OCI-LY1 (cell line): ENCODE measurements around the gene HIRA.

ENCODE experiments used
- H2AFZ ChIP-seq: fragments of 200-600 bp; sonication (generic), shearing (Covaris generic); 2 replicates; pipeline ENCODE4 v1.6.0; 2014; ENCODE audit warnings: antibody characterized with exemption, mild to moderate bottlenecking, low read length
- H3F3A ChIP-seq: fragments of 200-600 bp; sonication (generic), shearing (Covaris generic); 2 replicates; pipeline ENCODE4 v1.6.0; 2014; ENCODE audit warnings: mild to moderate bottlenecking, antibody characterized with exemption, low read length, moderate library complexity; ENCODE audit not compliant: insufficient read depth
- H3K27ac ChIP-seq: fragments of 200-600 bp; sonication (generic); 2 replicates; pipeline ENCODE4 v1.5.1; 2014; ENCODE audit warnings: low read length, mixed run types, mild to moderate bottlenecking, low read depth; ENCODE audit not compliant: poor library complexity, severe bottlenecking
- H3K27me3 ChIP-seq: fragments of 200-600 bp; sonication (generic); 2 replicates; pipeline ENCODE4 v1.6.0; 2014; ENCODE audit warnings: antibody characterized with exemption, mild to moderate bottlenecking, low read length, moderate library complexity; ENCODE audit not compliant: insufficient read depth
- H3K36me3 ChIP-seq: fragments of 200-600 bp; sonication (generic); 2 replicates; pipeline ENCODE4 v1.6.1; 2014; ENCODE audit warnings: mild to moderate bottlenecking, antibody characterized with exemption, low read length, moderate library complexity, mixed read lengths; ENCODE audit not compliant: insufficient read depth
- H3K4me1 ChIP-seq: fragments of 200-600 bp; sonication (generic); 2 replicates; pipeline ENCODE4 v1.5.1; 2014; ENCODE audit warnings: mild to moderate bottlenecking, low read length, moderate library complexity; ENCODE audit not compliant: insufficient read depth, severe bottlenecking
- H3K4me2 ChIP-seq: fragments of 200-600 bp; sonication (generic), shearing (Covaris generic); 2 replicates; pipeline ENCODE4 v1.6.1; 2014; ENCODE audit warnings: low read length
- H3K4me3 ChIP-seq: fragments of 200-600 bp; sonication (generic); 2 replicates; pipeline ENCODE4 v1.5.1; 2014; ENCODE audit warnings: low read length, low read depth, mild to moderate bottlenecking, mixed read lengths; ENCODE audit not compliant: poor library complexity, severe bottlenecking
- H3K79me2 ChIP-seq: fragments of 200-600 bp; shearing (Covaris generic); 2 replicates; pipeline ENCODE4 v1.6.1; 2016; ENCODE audit warnings: mixed run types, low read length, mixed read lengths; ENCODE audit not compliant: insufficient read depth
- H3K9ac ChIP-seq: fragments of 200-600 bp; sonication (generic), shearing (Covaris generic); 2 replicates; pipeline ENCODE4 v1.6.1; 2014; ENCODE audit warnings: mild to moderate bottlenecking, low read length, mixed read lengths
- H3K9me2 ChIP-seq: fragments of 200-600 bp; sonication (generic), shearing (Covaris generic); 2 replicates; pipeline ENCODE4 v1.6.1; 2014; ENCODE audit warnings: low read depth, mild to moderate bottlenecking, low read length, mixed read lengths
- H3K9me3 ChIP-seq: fragments of 200-600 bp; shearing (Covaris generic); 2 replicates; pipeline ENCODE4 v1.6.1; 2014; ENCODE audit warnings: low read length, mixed read lengths
- H4K20me1 ChIP-seq: fragments of 200-600 bp; sonication (generic), shearing (Covaris generic); 2 replicates; pipeline ENCODE4 v1.6.0; 2016; ENCODE audit warnings: mild to moderate bottlenecking, low read length; ENCODE audit not compliant: insufficient read depth
- CTCF ChIP-seq: fragments of 200-600 bp; sonication (generic), shearing (Covaris generic); IDR thresholded peaks from 2 replicates; pipeline ENCODE4 v1.5.1; 2017; ENCODE audit warnings: mild to moderate bottlenecking, antibody characterized with exemption, low read length, moderate library complexity, mixed read lengths
- EZH2 ChIP-seq: fragments of 200-600 bp; sonication (generic), shearing (Covaris generic); IDR thresholded peaks from 2 replicates; pipeline ENCODE4 v1.8.0; 2017; ENCODE audit warnings: borderline replicate concordance, mixed run types, mild to moderate bottlenecking, antibody characterized with exemption, low read length, moderate library complexity, mixed read lengths

The HIRA gene

GRCh38 chr22:19469421-19469820, 37.9 kb upstream of the HIRA start:
- Histone ChIP-seq H3F3A (no peaks in the 10 kb centered on the region), H3K9ac (no peak overlapping the region), H3K27ac (no peak overlapping the region), H3K4me3 (no peak overlapping the region), H3K4me2 (no peak overlapping the region), H3K36me3 (peaks cover 93% of the 10 kb centered on the region), H3K4me1 (no peaks in the 10 kb centered on the region), H4K20me1 (no peaks in the 10 kb centered on the region), H3K9me2 (no peaks in the 10 kb centered on the region), H3K27me3 (no peaks in the 10 kb centered on the region), H3K79me2 (no peaks in the 10 kb centered on the region), H3K9me3 (no peaks in the 10 kb centered on the region), H2AFZ (no peak overlapping the region)
- TF ChIP-seq CTCF: no peak

- Histone ChIP-seq H3K4me1 (no peaks in the 10 kb centered on the region), H3K4me3 (no peak overlapping the region), H3K4me2 (no peak overlapping the region), H2AFZ (no peak overlapping the region), H4K20me1 (no peaks in the 10 kb centered on the region), H3K9ac (no peak overlapping the region), H3K27me3 (no peaks in the 10 kb centered on the region), H3K27ac (no peak overlapping the region), H3K36me3 (peaks cover 96% of the 10 kb centered on the region), H3K79me2 (no peaks in the 10 kb centered on the region), H3K9me2 (no peaks in the 10 kb centered on the region), H3K9me3 (no peaks in the 10 kb centered on the region), H3F3A (no peaks in the 10 kb centered on the region)
- TF ChIP-seq CTCF (no peak), EZH2 (no peak)
Measured at GRCh38 chr22:19467912-19468311, 36.4 kb upstream of the HIRA start.

- no peak overlapping the region for H2AFZ ChIP-seq
- H3K27ac ChIP-seq: no peak overlapping the region
- H3K4me1 ChIP-seq: no peaks in the 10 kb centered on the region
- H3K4me2 ChIP-seq: no peak overlapping the region
- no peak for TF ChIP-seq CTCF
- no peak for TF ChIP-seq EZH2
- H3K4me3 ChIP-seq: no peak overlapping the region
- H3K27me3 ChIP-seq: no peaks in the 10 kb centered on the region
- no peaks in the 10 kb centered on the region for H3K9me2 ChIP-seq
- H3K36me3 ChIP-seq: peaks cover 96% of the 10 kb centered on the region
- H3F3A ChIP-seq: no peaks in the 10 kb centered on the region
- H3K79me2 ChIP-seq: no peaks in the 10 kb centered on the region
- H4K20me1 ChIP-seq: no peaks in the 10 kb centered on the region
- no peaks in the 10 kb centered on the region for H3K9me3 ChIP-seq
- H3K9ac ChIP-seq: no peak overlapping the region
Measured at GRCh38 chr22:19466848-19467752, 35.6 kb upstream of the HIRA start.
